ENCODE results near the gene BMAL2.

BMAL2 gene

GRCh38 chr12:27332714-27333402 lies at the start of gene BMAL2:
BMAL2 (plus strand) TSS chr12:27332836; CDS start chr12:27333073, 237 bp downstream.
- intact Hi-C loops (cut with DNase I), result no loop called here
- DNase-seq, result peak in 9 of 10 donors; percentile 10 to 88 (median 30)

GRCh38 chr12:27284021-27284420 lies 48.6 kb upstream of the BMAL2 start:
- DNase-seq, result no peak
- intact Hi-C loops (cut with DNase I), result no loop called here

GRCh38 chr12:27284751-27285150 lies 47.9 kb upstream of the BMAL2 start:
- no peak for DNase-seq
- intact Hi-C loops (cut with DNase I), result no loop called here

- DNase-seq, result no peak
- intact Hi-C loops (cut with DNase I), result no loop called here
These were observed 47.2 kb upstream of the BMAL2 start for GRCh38 chr12:27285403-27285802.

GRCh38 chr12:27289414-27289813 lies 43.2 kb upstream of the BMAL2 start:
- intact Hi-C loops (cut with DNase I), result no loop called here

GRCh38 chr12:27290501-27291168 lies 42.0 kb upstream of the BMAL2 start:
- intact Hi-C loops (cut with DNase I), result no loop called here
- no peak for DNase-seq

More at GRCh38 chr12:27289414-27289813, 43.2 kb upstream of the BMAL2 start:
- no peak for DNase-seq

GRCh38 chr12:27291862-27292261 lies 40.8 kb upstream of the BMAL2 start:
- intact Hi-C loops (cut with DNase I), result no loop called here
- no peak for DNase-seq

- DNase-seq, result no peak
- intact Hi-C loops (cut with DNase I), result no loop called here
These were observed 39.9 kb upstream of the BMAL2 start for GRCh38 chr12:27292718-27293117.

- intact Hi-C loops (cut with DNase I), result no loop called here
- DNase-seq, result no peak
These were observed 39.2 kb upstream of the BMAL2 start for GRCh38 chr12:27293463-27293862.

GRCh38 chr12:27296674-27297073 lies 36.0 kb upstream of the BMAL2 start:
- DNase-seq, result no peak
- intact Hi-C loops (cut with DNase I), result no loop called here

- DNase-seq, result no peak
- intact Hi-C loops (cut with DNase I), result no loop called here
These were observed 35.1 kb upstream of the BMAL2 start for GRCh38 chr12:27297566-27297965.

GRCh38 chr12:27299102-27299501 lies 33.5 kb upstream of the BMAL2 start:
- no peak for DNase-seq
- intact Hi-C loops (cut with DNase I), result no loop called here

GRCh38 chr12:27300226-27300625 lies 32.4 kb upstream of the BMAL2 start:
- DNase-seq, result no peak
- intact Hi-C loops (cut with DNase I), result no loop called here

- DNase-seq, result no peak
- intact Hi-C loops (cut with DNase I), result loop anchor here (2.0 kb wide), 1 partner anchor 283 kb away; no protein-coding TSS in a partner anchor
These were observed 29.2 kb upstream of the BMAL2 start for GRCh38 chr12:27303139-27304111.

- DNase-seq, result no peak
- intact Hi-C loops (cut with DNase I), result loop anchor here (2.0 kb wide), 1 partner anchor 284 kb away; no protein-coding TSS in a partner anchor
These were observed 27.8 kb upstream of the BMAL2 start for GRCh38 chr12:27304856-27305255.

GRCh38 chr12:27305673-27306456 lies 26.8 kb upstream of the BMAL2 start:
- intact Hi-C loops (cut with DNase I), result loop anchor here (1.0 to 2.0 kb wide), 2 partner anchors 285 to 453 kb away; no protein-coding TSS in a partner anchor
- no peak for DNase-seq

- no peak for DNase-seq
- intact Hi-C loops (cut with DNase I), result no loop called here
These were observed 23.2 kb upstream of the BMAL2 start for GRCh38 chr12:27309293-27309994.

GRCh38 chr12:27309995-27310315 lies 22.7 kb upstream of the BMAL2 start:
- no peak for DNase-seq
- intact Hi-C loops (cut with DNase I), result no loop called here

GRCh38 chr12:27316947-27317346 lies 15.7 kb upstream of the BMAL2 start:
- intact Hi-C loops (cut with DNase I), result no loop called here
- DNase-seq, result no peak

- intact Hi-C loops (cut with DNase I), result no loop called here
- DNase-seq, result no peak
These were observed 13.2 kb upstream of the BMAL2 start for GRCh38 chr12:27319409-27319808.
